Rectal smooth muscle tissue (tissue), 1 donor: ENCODE measurements around the gene C3orf22.
"Not testable (repeated sequence)": the region's sequence is repeated elsewhere in the genome, so short reads cannot be mapped to it uniquely, and the experiment has no call there.

ENCODE experiments used
- H3K27ac ChIP-seq: one replicate; pipeline ENCODE4 v1.7.0; 2013; ENCODE audit warnings: low read depth, low read length, inconsistent platforms
- H3K27me3 ChIP-seq: one replicate; pipeline ENCODE4 v1.7.0; 2013; ENCODE audit warnings: low read length; ENCODE audit not compliant: control insufficient read depth, insufficient read depth
- H3K36me3 ChIP-seq: one replicate; pipeline ENCODE4 v1.7.0; 2013; ENCODE audit warnings: low read length; ENCODE audit not compliant: control insufficient read depth, insufficient read depth
- H3K4me1 ChIP-seq: one replicate; pipeline ENCODE4 v1.7.0; 2013; ENCODE audit warnings: low read length; ENCODE audit not compliant: control insufficient read depth, insufficient read depth
- H3K4me3 ChIP-seq: one replicate; pipeline ENCODE4 v1.7.0; 2013; ENCODE audit warnings: low read length
- H3K9ac ChIP-seq: one replicate; pipeline ENCODE4 v1.7.0; 2013; ENCODE audit warnings: low read length

The C3orf22 gene

GRCh38 chr3:126558336-126559071, at the start of gene C3orf22:
C3orf22 (minus strand) TSS chr3:126558932; CDS start chr3:126553390, 5,542 bp downstream.
- H3K4me1 ChIP-seq = no peaks in the 10 kb centered on the region
- H3K36me3 ChIP-seq = no peaks in the 10 kb centered on the region
- no peak within 1 kb of the TSS for H3K9ac ChIP-seq
- H3K27me3 ChIP-seq = no peaks in the 10 kb centered on the region
- H3K27ac ChIP-seq = no peak within 1 kb of the TSS
- H3K4me3 ChIP-seq = no peak within 1 kb of the TSS

DNA sequence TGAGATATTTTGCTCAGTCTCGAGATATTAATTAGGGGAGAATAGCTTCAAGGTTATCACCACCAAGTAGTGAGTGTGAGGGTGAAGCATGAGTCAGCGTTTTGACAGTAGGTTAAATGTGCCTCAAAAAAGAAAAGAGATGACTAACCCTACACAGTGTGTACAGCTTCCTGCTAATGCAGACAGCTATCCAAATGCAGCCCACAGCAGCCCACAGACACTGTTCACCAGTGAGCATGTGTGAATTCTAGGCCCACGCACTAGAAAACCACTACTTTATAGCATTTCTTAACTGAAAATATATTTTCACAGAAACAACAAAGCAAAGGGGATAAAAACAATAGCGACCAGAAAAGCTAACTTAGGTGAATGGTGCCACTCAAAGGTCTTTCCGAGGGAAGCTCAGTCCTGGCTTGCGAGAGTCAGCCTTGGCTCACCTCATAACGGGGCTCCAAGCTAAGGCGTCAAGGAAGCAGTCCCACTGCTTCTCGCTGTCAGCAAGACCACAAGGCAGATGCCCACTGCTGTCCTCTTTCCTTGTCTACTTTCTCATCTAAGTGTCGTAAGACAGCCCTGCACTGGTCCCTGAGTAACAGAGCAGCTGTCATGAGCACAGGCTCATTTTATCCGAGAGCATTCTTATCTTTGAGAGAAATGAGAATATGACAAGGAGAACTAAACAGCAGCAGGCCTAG, 48.6 kb upstream of the C3orf22 start:
- H3K4me1 ChIP-seq = no peaks in the 10 kb centered on the region
- no peaks in the 10 kb centered on the region for H3K27me3 ChIP-seq
- H3K4me3 ChIP-seq = no peak overlapping the region
- H3K36me3 ChIP-seq = peaks cover 5% of the 10 kb centered on the region
- H3K27ac ChIP-seq = no peak overlapping the region
- H3K9ac ChIP-seq = no peak overlapping the region

GRCh38 chr3:126606001-126606400, 47.3 kb upstream of the C3orf22 start:
- Histone ChIP-seq H3K36me3 (peaks cover 5% of the 10 kb centered on the region), H3K4me1 (no peaks in the 10 kb centered on the region), H3K9ac (no peak overlapping the region), H3K27ac (no peak overlapping the region), H3K4me3 (no peak overlapping the region), H3K27me3 (no peaks in the 10 kb centered on the region)

DNA sequence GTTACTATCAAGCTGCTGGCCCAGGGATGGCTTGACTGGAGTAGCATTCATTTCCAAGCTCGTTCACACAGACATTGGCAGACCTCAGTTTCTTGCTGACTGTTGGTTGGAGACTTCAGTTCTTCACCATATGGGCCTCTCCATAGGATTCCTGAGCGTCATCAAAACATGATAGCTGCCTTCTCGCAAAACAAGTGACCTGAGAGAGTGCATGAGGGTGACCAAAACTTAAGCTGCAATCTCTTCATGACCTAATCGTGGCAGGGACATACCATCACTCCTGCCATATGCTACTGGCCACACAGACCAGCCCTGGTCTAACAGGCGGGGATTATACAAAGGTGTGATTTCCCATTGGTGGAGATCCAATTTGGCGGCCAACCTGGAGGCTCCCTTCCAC, 46.0 kb upstream of the C3orf22 start:
- Histone ChIP-seq H3K36me3 (peaks cover 5% of the 10 kb centered on the region), H3K4me1 (no peaks in the 10 kb centered on the region), H3K4me3 (no peak overlapping the region), H3K27ac (no peak overlapping the region), H3K9ac (no peak overlapping the region), H3K27me3 (no peaks in the 10 kb centered on the region)

DNA sequence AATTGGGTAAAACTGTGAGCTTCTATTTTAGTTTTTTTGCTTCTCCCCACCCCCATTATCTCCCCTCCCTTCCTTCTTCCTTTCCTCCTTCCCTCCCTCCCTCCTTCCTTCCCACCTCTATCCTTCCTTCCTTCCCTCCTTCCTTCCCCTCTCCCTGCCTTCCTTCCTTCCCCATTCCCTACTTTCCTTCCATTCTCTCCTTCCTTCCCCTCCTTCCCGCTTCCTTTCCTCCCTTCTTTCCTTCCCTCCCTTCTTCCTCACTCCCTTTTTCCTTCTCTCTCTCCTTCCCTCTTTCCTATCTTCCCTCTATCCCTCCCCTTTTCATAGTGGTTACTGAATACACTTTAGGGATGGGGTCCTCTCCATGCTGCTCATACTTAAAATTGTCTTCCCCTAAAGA, 40.4 kb upstream of the C3orf22 start:
- Histone ChIP-seq H3K27ac (no peak overlapping the region), H3K27me3 (no peaks in the 10 kb centered on the region), H3K36me3 (no peaks in the 10 kb centered on the region)

DNA sequence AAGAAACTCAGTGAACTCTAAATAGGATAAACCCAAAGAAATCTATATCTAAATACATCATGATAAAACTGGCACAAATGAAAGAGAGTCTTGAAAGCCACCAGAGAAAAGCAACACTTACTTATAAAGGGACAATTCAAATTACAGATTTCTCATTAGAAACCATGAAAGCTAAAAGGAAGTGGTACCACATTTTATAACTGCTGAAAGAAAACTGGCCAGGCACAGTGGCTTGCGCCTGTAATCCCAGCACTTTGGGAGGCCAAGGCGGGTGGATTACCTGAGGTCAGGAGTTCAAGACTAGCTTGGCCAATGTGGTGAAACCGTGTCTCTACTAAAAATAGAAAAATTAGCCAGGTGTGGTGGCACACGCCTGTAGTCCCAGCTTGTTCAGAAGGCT, 36.7 kb upstream of the C3orf22 start:
- H3K27me3 ChIP-seq, H3K4me3 ChIP-seq, H3K36me3 ChIP-seq, H3K27ac ChIP-seq, H3K9ac ChIP-seq, H3K4me1 ChIP-seq: not testable (repeated sequence)

More for the DNA sequence above, 40.4 kb upstream of the C3orf22 start:
- Histone ChIP-seq H3K9ac (no peak overlapping the region), H3K4me1 (no peaks in the 10 kb centered on the region), H3K4me3 (no peak overlapping the region)

DNA sequence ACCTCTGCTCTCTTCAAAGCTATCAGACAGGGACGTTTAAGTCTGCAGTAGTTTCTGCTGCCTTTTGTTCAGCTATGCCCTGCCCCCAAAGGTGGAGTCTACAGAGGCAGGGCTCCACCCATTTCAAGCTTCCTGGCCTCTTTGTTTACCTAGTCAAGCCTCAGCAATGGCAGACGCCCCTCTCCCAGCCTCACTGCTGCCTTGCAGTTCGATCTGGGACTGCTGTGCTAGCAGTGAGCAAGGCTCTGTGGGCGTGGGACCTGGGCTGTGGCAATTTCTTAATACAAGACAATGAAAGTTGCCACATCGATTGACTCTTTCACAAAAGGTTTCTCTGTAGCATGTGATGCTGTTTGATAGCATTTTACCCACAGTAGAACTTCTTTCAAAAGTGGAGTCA, 32.8 kb upstream of the C3orf22 start:
- not testable (repeated sequence) for H3K4me1 ChIP-seq, H3K27ac ChIP-seq, H3K9ac ChIP-seq

GRCh38 chr3:126582311-126582710, 23.6 kb upstream of the C3orf22 start:
- Histone ChIP-seq H3K4me3 (no peak overlapping the region), H3K4me1 (no peaks in the 10 kb centered on the region), H3K27ac (no peak overlapping the region), H3K27me3 (no peaks in the 10 kb centered on the region), H3K36me3 (no peaks in the 10 kb centered on the region), H3K9ac (no peak overlapping the region)

More for the DNA sequence above, 32.8 kb upstream of the C3orf22 start:
- H3K4me3 ChIP-seq, H3K27me3 ChIP-seq, H3K36me3 ChIP-seq: not testable (repeated sequence)

- no peaks in the 10 kb centered on the region for H3K36me3 ChIP-seq
- no peak overlapping the region for H3K27ac ChIP-seq
- H3K27me3 ChIP-seq = no peaks in the 10 kb centered on the region
- H3K4me1 ChIP-seq = no peaks in the 10 kb centered on the region
- no peak overlapping the region for H3K9ac ChIP-seq
- H3K4me3 ChIP-seq = no peak overlapping the region
Measured at GRCh38 chr3:126581569-126581968, 22.8 kb upstream of the C3orf22 start.

DNA sequence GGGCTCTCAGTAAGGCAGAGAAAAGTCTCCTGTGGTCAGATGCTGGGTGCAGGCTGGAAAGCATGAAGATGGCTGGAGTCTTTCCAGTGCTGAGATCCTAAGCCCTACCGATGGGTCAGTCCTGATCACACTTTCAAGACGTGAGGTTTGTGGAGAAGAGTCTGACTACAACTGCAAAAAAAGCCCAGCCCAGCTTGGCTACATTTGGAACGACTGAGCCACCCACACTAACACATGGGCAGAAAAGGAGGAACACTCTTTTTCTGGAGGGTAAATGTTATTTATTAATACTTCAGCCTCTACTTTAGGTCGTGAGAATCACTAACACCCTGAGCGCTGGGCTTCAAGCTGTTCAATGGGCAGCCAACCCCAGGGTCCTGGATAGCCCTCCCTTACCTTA, 22.0 kb upstream of the C3orf22 start:
- Histone ChIP-seq H3K4me3 (no peak overlapping the region), H3K9ac (no peak overlapping the region), H3K4me1 (no peaks in the 10 kb centered on the region), H3K27me3 (no peaks in the 10 kb centered on the region), H3K36me3 (no peaks in the 10 kb centered on the region), H3K27ac (no peak overlapping the region)

GRCh38 chr3:126578702-126579101, 20.0 kb upstream of the C3orf22 start:
- no peak overlapping the region for H3K9ac ChIP-seq
- H3K27ac ChIP-seq = no peak overlapping the region
- H3K4me3 ChIP-seq = no peak overlapping the region
- no peaks in the 10 kb centered on the region for H3K4me1 ChIP-seq
- no peaks in the 10 kb centered on the region for H3K36me3 ChIP-seq
- no peaks in the 10 kb centered on the region for H3K27me3 ChIP-seq

DNA sequence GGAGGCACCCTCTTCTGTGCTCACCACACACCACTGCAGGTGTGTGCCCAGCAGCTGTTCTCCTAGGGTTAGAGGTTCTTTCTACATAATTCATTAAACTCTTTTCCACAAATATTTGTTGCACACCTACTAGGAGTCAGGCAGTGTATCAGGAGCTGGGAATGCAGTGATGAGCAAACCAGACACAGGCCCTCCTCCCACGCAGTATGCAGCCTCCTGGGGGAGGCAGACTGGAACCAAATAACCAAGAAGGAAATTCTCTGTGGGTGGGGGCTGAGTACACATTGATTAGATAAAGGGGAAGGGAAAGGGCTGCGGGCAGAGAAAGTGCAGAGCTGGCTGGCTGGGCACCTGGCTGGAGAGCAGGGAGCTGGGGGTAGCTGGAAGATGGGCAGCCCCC, 18.5 kb upstream of the C3orf22 start:
- H3K9ac ChIP-seq = no peak overlapping the region

More for the DNA sequence above, 18.5 kb upstream of the C3orf22 start:
- H3K36me3 ChIP-seq = no peaks in the 10 kb centered on the region
- no peak overlapping the region for H3K27ac ChIP-seq
- no peaks in the 10 kb centered on the region for H3K4me1 ChIP-seq
- no peak overlapping the region for H3K4me3 ChIP-seq
- no peaks in the 10 kb centered on the region for H3K27me3 ChIP-seq
